ENCODE results near the gene NMD3. TPM values are rescaled to one million over a fixed set of nuclear protein-coding genes. Genes with fewer than 3 reads are reported as not detected.

NMD3 gene
- polyA plus RNA-seq, 1 of the 3 experiments (the other 2 are of a cell fraction), result 15.1 TPM

DNA sequence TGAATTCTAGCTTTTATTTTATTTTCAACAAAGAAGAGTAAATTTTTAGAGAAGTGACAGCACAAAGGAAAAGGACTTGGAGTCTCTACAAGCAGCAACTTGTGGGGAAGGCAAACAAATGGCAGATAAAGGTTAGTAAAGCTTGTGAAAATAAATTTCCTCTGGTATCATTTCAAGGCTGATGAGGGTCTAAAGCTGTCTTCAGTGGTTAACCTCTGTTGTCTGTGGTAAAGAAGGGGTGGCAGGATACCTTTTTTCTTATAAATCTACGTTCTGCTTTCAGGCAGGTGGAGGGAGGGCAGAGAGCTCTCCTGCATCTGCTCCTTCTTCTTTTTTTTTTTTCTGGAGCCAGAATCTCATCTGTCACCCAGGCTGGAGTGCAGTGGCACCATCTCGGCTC is 50.5 kb downstream of the NMD3 start:
- POLR2A ChIA-PET, result no interaction called here
- no peaks in the 10 kb centered on the region for H4K20me1 ChIP-seq (ENCODE audit: insufficient read depth)
- 97% methylated on average over 2 of the region's 2 CpGs for WGBS (ENCODE audit: low lambda C conversion rate)

DNA sequence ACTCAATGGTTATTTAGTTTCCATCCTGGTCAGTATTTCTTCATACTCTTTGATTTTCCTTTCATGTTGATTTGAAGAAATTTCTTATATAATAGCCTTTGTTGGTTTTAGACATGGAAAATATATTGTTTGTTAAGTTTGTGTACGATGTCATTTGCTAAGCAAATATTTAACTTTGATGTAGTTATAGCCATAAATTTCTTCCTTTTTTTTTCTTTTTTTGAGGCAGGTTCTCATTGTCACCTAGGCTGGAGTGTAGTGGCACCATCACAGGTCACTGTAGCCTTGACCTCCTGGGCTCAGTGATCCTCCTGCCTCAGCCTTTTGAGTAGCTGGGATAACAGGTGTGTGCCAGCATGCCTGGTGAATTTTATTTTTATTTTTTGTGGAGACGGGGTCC is 51.4 kb downstream of the NMD3 start:
- CTCF ChIA-PET, result interaction anchor here (1.2 to 1.5 kb wide), 3 partner anchors 136 to 158 kb away, joined by 3 to 4 read pairs (median 3); no protein-coding TSS in a partner anchor
- no peak overlapping the region for H3K9ac ChIP-seq
- POLR2A ChIA-PET, result no interaction called here
- no peaks in the 10 kb centered on the region for H3K9me2 ChIP-seq
- H3K9me3 ChIP-seq, result no peaks in the 10 kb centered on the region
- H3K4me2 ChIP-seq, result no peak overlapping the region
- no peaks in the 10 kb centered on the region for H3K27me3 ChIP-seq (ENCODE audit: insufficient read depth)
- no peak overlapping the region for H2AFZ ChIP-seq (ENCODE audit: low read depth)
- H3K36me3 ChIP-seq (replicated peaks in 1 of 2; ENCODE audit: control insufficient read depth in 1 of 2, insufficient read depth in 2 of 2, low read length in 1 of 2), result no peaks in the 10 kb centered on the region
- H3K4me1 ChIP-seq (ENCODE audit: control insufficient read depth in 1 of 2, insufficient read depth in 2 of 2, low read depth in 1 of 2, low read length in 1 of 2), result peaks cover 0 to 3% of the 10 kb centered on the region in 2 experiments; a peak in 1 of 4 replicates
- DNase-seq, result no peak
- no peak overlapping the region for H3K4me3 ChIP-seq (ENCODE audit: low read depth in 2 of 2, low read length in 1 of 2)
- H3F3A ChIP-seq (replicated peaks; ENCODE audit: insufficient read depth), result no peaks in the 10 kb centered on the region
- no peaks in the 10 kb centered on the region for H4K20me1 ChIP-seq (ENCODE audit: insufficient read depth)
- H3K79me2 ChIP-seq (ENCODE audit: insufficient read depth), result no peaks in the 10 kb centered on the region
- H3K27ac ChIP-seq (ENCODE audit: low read depth in 2 of 2, low read length in 1 of 2), result no peak overlapping the region
- 93% methylated on average over 2 of the region's 2 CpGs for WGBS (ENCODE audit: low lambda C conversion rate)
- no peak for TF ChIP-seq MEF2A (IDR thresholded peaks at IDR 0.05; ENCODE audit: borderline replicate concordance, low read depth)
- no peak for TF ChIP-seq SMC3 (IDR thresholded peaks at IDR 0.05; ENCODE audit: low read depth, low read length)
- TF ChIP-seq RCOR1 (IDR thresholded peaks at IDR 0.05; ENCODE audit: low read length), result no peak
- no peak for TF ChIP-seq EZH2phosphoT487 (IDR thresholded peaks at IDR 0.05; ENCODE audit: borderline replicate concordance, low read depth)
- TF ChIP-seq TCF12 (IDR thresholded peaks at IDR 0.05), result no peak
- no peak for TF ChIP-seq NFIC (IDR thresholded peaks at IDR 0.05; ENCODE audit: borderline replicate concordance)
- no peak for TF ChIP-seq ELF1 (IDR thresholded peaks at IDR 0.05)
- no peak for TF ChIP-seq POLR2AphosphoS5 (IDR thresholded peaks at IDR 0.05; ENCODE audit: low read depth, low read length)
- TF ChIP-seq, protein P1, sequence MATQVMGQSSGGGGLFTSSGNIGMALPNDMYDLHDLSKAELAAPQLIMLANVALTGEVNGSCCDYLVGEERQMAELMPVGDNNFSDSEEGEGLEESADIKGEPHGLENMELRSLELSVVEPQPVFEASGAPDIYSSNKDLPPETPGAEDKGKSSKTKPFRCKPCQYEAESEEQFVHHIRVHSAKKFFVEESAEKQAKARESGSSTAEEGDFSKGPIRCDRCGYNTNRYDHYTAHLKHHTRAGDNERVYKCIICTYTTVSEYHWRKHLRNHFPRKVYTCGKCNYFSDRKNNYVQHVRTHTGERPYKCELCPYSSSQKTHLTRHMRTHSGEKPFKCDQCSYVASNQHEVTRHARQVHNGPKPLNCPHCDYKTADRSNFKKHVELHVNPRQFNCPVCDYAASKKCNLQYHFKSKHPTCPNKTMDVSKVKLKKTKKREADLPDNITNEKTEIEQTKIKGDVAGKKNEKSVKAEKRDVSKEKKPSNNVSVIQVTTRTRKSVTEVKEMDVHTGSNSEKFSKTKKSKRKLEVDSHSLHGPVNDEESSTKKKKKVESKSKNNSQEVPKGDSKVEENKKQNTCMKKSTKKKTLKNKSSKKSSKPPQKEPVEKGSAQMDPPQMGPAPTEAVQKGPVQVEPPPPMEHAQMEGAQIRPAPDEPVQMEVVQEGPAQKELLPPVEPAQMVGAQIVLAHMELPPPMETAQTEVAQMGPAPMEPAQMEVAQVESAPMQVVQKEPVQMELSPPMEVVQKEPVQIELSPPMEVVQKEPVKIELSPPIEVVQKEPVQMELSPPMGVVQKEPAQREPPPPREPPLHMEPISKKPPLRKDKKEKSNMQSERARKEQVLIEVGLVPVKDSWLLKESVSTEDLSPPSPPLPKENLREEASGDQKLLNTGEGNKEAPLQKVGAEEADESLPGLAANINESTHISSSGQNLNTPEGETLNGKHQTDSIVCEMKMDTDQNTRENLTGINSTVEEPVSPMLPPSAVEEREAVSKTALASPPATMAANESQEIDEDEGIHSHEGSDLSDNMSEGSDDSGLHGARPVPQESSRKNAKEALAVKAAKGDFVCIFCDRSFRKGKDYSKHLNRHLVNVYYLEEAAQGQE (IDR thresholded peaks at IDR 0.05; ENCODE audit: low read depth, low read length), result no peak
- TF ChIP-seq, protein P2, sequence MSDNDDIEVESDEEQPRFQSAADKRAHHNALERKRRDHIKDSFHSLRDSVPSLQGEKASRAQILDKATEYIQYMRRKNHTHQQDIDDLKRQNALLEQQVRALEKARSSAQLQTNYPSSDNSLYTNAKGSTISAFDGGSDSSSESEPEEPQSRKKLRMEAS (IDR thresholded peaks at IDR 0.05; ENCODE audit: low read depth), result no peak
- no peak for TF ChIP-seq JUND (IDR thresholded peaks at IDR 0.05)
- TF ChIP-seq YY1 (IDR thresholded peaks at IDR 0.05; ENCODE audit: low read depth), result no peak
- no peak for TF ChIP-seq TAF1 (IDR thresholded peaks at IDR 0.05; ENCODE audit: borderline replicate concordance, low read depth, low read length)
- TF ChIP-seq TEAD4 (IDR thresholded peaks at IDR 0.05; ENCODE audit: borderline replicate concordance, insufficient read depth), result no peak
- TF ChIP-seq, protein P3, sequence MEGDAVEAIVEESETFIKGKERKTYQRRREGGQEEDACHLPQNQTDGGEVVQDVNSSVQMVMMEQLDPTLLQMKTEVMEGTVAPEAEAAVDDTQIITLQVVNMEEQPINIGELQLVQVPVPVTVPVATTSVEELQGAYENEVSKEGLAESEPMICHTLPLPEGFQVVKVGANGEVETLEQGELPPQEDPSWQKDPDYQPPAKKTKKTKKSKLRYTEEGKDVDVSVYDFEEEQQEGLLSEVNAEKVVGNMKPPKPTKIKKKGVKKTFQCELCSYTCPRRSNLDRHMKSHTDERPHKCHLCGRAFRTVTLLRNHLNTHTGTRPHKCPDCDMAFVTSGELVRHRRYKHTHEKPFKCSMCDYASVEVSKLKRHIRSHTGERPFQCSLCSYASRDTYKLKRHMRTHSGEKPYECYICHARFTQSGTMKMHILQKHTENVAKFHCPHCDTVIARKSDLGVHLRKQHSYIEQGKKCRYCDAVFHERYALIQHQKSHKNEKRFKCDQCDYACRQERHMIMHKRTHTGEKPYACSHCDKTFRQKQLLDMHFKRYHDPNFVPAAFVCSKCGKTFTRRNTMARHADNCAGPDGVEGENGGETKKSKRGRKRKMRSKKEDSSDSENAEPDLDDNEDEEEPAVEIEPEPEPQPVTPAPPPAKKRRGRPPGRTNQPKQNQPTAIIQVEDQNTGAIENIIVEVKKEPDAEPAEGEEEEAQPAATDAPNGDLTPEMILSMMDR (IDR thresholded peaks at IDR 0.05), result no peak
- TF ChIP-seq, protein P4, sequence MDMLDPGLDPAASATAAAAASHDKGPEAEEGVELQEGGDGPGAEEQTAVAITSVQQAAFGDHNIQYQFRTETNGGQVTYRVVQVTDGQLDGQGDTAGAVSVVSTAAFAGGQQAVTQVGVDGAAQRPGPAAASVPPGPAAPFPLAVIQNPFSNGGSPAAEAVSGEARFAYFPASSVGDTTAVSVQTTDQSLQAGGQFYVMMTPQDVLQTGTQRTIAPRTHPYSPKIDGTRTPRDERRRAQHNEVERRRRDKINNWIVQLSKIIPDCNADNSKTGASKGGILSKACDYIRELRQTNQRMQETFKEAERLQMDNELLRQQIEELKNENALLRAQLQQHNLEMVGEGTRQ (IDR thresholded peaks at IDR 0.05; ENCODE audit: borderline replicate concordance, low read depth, low read length), result no peak
- no peak for TF ChIP-seq RXRA (IDR thresholded peaks at IDR 0.05; ENCODE audit: borderline replicate concordance, low read depth)

More for the DNA sequence above, 50.5 kb downstream of the NMD3 start:
- Histone ChIP-seq H3K27ac (ENCODE audit: low read depth in 2 of 2, low read length in 1 of 2) (no peak overlapping the region), H3K9me2 (no peaks in the 10 kb centered on the region), H3K9ac (no peak overlapping the region), H3K36me3 (replicated peaks in 1 of 2; ENCODE audit: control insufficient read depth in 1 of 2, insufficient read depth in 2 of 2, low read length in 1 of 2) (no peaks in the 10 kb centered on the region), H3K79me2 (ENCODE audit: insufficient read depth) (no peaks in the 10 kb centered on the region), H3F3A (replicated peaks; ENCODE audit: insufficient read depth) (peaks cover 4% of the 10 kb centered on the region), H3K9me3 (no peaks in the 10 kb centered on the region), H3K4me1 (ENCODE audit: control insufficient read depth in 1 of 2, insufficient read depth in 2 of 2, low read depth in 1 of 2, low read length in 1 of 2) (peaks cover 0 to 4% of the 10 kb centered on the region in 2 experiments; a peak in 2 of 4 replicates), H3K27me3 (ENCODE audit: insufficient read depth) (no peaks in the 10 kb centered on the region), H2AFZ (ENCODE audit: low read depth) (no peak overlapping the region), H3K4me3 (ENCODE audit: low read depth in 2 of 2, low read length in 1 of 2) (no peak overlapping the region), H3K4me2 (no peak overlapping the region)
- TF ChIP-seq GATA2 (CRISPR knock-in tag; IDR thresholded peaks at IDR 0.05) (no peak), JUND (IDR thresholded peaks at IDR 0.05) (no peak), TEAD4 (IDR thresholded peaks at IDR 0.05; ENCODE audit: borderline replicate concordance, insufficient read depth) (no peak)
- TF ChIP-seq, protein P5, sequence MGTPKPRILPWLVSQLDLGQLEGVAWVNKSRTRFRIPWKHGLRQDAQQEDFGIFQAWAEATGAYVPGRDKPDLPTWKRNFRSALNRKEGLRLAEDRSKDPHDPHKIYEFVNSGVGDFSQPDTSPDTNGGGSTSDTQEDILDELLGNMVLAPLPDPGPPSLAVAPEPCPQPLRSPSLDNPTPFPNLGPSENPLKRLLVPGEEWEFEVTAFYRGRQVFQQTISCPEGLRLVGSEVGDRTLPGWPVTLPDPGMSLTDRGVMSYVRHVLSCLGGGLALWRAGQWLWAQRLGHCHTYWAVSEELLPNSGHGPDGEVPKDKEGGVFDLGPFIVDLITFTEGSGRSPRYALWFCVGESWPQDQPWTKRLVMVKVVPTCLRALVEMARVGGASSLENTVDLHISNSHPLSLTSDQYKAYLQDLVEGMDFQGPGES (IDR thresholded peaks at IDR 0.05; ENCODE audit: low read depth, low read length), result no peak
- DNase-seq, result no peak
- CTCF ChIA-PET, result interaction anchor here (1.0 to 3.7 kb wide), 8 partner anchors 13 to 351 kb away, joined by 3 to 16 read pairs (median 4); partner anchors contain the start of gene SPTSSB

All from SK-N-SH (cell line).